ENCODE data around the gene PRODH2. TPM values are rescaled to one million over a fixed set of nuclear protein-coding genes. Genes with fewer than 3 reads are reported as not detected.
A peak's percentile ranks its signal among the peaks of the same experiment; 100 is the strongest.

The PRODH2 gene
- total RNA-seq, 2 experiments from 2014 or later: not detected

DNA sequence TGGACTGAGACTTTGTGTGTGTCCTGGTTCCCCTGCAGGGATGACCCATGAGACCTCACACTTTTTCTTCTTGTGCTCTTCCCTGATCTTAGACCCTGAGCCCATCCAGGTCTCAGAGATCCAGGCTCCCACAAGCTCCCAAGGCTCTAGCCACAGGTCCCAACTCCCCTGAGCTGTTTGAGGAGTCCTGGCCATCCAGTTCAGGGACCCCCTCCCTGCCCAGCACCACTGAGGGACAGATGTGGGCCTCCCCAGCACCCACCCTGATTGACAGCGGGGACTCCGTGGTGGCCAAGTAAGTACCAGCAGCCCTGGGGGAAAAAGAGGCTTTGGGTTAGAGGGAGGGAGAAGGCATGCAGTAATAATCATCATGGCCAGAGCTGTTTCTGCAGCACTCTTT lies 52.9 kb downstream of the PRODH2 start:
- peak overlapping the region; percentile 89 for H3K4me3 Mint-ChIP-seq
- peak overlapping the region; percentile 36 for H3K27ac Mint-ChIP-seq
- H3K9me3 Mint-ChIP-seq (ENCODE audit: low read depth): no peaks in the 10 kb centered on the region
- H3K27me3 Mint-ChIP-seq: no peaks in the 10 kb centered on the region
- H3K36me3 Mint-ChIP-seq: peaks cover 31% of the 10 kb centered on the region
- H3K4me1 Mint-ChIP-seq: peaks cover 29% of the 10 kb centered on the region
- DNase-seq: no peak
- ATAC-seq: no peak
- CTCF ChIA-PET: interaction anchor here (1.3 to 1.4 kb wide), 2 partner anchors 19 to 60 kb away, joined by 3 to 4 read pairs; no protein-coding TSS in a partner anchor

DNA sequence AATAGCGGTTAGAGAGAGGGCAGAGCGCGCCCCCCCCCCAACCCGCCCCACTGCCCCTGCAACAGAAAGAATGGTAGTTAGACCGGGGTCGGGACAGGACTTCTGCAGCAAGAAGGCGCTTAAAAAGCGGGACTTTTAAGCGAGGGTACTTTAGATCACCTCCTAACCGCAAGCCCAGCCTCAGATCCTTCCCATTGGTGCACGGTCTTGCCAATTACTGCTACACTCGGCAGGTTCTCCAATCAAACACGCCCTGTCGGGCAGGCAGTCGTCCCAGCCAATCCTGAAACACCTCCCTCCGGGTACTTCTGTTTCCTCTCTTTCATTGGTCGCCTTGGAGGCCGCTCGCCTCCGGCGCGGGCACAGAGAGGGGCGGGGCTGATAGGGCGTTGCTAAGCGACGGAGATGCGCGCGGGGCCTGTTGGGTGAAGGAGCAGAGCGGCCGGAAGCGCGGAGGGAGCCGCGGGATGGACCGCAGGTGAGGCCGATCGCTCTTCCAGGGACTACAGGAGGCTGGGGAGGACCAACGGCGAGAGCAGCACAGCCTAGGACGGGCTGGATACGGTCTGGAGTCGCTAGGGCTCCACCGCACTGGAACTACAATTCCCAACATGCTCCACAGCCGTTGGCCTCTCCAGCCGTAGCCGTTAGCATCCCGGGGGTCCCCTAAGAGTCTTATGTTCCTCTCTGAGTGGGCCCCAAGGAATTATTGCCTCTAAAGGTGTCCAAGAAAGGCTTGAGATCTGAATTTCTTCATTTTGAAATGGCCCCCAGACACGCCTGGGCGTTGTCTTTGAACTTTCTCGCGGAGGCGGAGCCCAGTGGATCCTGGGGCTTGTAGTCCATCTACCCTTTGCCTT lies 54.7 kb downstream of the PRODH2 start, which contains the start of gene PROSER3:
PROSER3 (plus strand) TSS at position 428 of the 860 bp plus-strand sequence; CDS start at position 468, 40 bp downstream.
- Mint-ChIP-seq H3K4me3 (peak within 1 kb of the TSS; percentile 89), H3K36me3 (peaks cover 29% of the 10 kb centered on the region), H3K4me1 (peaks cover 29% of the 10 kb centered on the region), H3K27ac (peak within 1 kb of the TSS; percentile 94), H3K27me3 (no peaks in the 10 kb centered on the region), H3K9me3 (ENCODE audit: low read depth) (no peaks in the 10 kb centered on the region)
- ATAC-seq (peak; percentile 98), DNase-seq (peak; percentile 100)
- CTCF ChIA-PET: interaction anchor here (0.9 to 1.0 kb wide), 2 partner anchors 10 to 18 kb away, joined by 3 to 5 read pairs; partner anchors contain the start of gene LIN37

DNA sequence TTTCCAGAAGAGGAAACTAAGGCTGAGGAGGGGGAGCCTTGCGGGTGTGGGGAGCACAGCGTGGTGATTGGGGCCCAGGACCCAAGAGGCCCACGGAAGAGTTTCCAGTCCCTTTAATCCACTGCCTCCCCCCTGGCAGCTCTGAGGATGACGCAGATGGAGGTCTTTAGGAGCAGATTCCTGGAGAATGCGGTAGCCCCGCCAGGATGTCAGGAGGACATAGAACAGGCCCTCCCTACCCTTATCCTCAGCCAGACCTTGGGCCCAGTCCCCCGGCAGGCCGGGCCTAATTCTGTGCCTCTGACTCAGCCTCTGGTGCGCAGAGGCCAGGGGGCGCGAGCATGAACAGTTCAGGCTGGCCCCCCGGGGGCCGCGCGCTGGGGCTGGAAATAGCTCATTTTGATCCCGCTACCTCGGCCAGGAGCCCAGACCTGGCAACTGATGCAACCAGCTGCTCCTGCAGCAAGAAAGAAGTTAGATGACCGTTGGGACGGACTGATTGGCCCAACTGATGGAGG lies 55.4 kb downstream of the PRODH2 start:
- Mint-ChIP-seq H3K27me3 (no peaks in the 10 kb centered on the region), H3K9me3 (ENCODE audit: low read depth) (no peaks in the 10 kb centered on the region), H3K4me3 (peak overlapping the region; percentile 89), H3K27ac (peak overlapping the region; percentile 94), H3K4me1 (peaks cover 29% of the 10 kb centered on the region), H3K36me3 (peaks cover 29% of the 10 kb centered on the region)
- DNase-seq: peak; percentile 60
- ATAC-seq: peak; percentile 5
- CTCF ChIA-PET: interaction anchor here (0.9 to 1.0 kb wide), 2 partner anchors 10 to 17 kb away, joined by 3 to 5 read pairs; partner anchors contain the start of gene LIN37

DNA sequence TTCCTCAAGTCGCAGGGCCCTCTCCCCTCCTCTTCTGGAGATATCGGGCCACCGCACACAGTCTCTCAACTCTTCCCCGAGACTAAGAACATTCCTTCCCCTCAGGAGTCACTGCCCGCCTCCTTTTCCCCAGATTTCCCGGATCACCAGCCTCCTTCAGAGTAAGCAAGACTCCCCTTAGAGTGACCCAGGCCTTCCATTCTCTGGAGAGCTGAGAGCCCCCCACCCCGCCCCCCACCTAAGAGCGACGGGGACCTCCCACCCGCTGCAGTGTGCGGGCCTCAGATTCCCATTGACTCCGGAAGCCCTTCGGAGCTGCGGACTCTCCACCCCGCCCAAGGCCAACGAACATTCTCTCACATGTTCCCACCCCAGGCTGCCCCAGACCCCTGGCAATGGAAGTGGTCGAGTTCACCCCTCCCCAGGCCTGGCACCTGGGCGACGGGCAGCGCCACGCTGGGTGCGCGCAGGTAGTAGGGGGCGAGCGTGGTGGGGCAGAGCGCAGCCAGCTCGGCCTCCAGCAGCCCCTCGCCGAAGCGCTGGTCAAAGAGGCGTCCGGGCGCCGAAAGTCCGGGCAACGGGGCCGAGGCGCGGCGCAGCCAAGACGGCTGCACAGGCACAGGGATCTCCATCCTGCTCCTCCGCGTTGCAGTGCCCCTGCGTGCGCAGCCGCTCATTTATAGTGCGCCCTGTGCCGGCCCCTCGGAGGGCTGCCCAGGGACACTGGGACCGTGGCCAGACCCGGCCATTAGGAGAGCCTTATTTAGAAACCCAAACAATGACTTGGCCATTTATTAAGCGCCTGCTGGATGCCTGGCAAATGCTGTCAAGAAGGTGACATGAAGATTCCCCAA lies 56.0 kb downstream of the PRODH2 start, which contains the start of gene HSPB6:
HSPB6 (minus strand) TSS at position 653 of the 854 bp plus-strand sequence; CDS start at position 632, 21 bp downstream.
- no peaks in the 10 kb centered on the region for H3K9me3 Mint-ChIP-seq (ENCODE audit: low read depth)
- H3K36me3 Mint-ChIP-seq: peaks cover 24% of the 10 kb centered on the region
- H3K4me3 Mint-ChIP-seq: peak within 1 kb of the TSS; percentile 89
- peak within 1 kb of the TSS; percentile 94 for H3K27ac Mint-ChIP-seq
- CTCF ChIA-PET: interaction anchor here (0.9 to 1.3 kb wide), 3 partner anchors 9 to 38 kb away, joined by 3 to 5 read pairs (median 3); partner anchors contain the start of gene LIN37
- DNase-seq: peak; percentile 40
- ATAC-seq: no peak
- H3K27me3 Mint-ChIP-seq: no peaks in the 10 kb centered on the region
- H3K4me1 Mint-ChIP-seq: peaks cover 29% of the 10 kb centered on the region

DNA sequence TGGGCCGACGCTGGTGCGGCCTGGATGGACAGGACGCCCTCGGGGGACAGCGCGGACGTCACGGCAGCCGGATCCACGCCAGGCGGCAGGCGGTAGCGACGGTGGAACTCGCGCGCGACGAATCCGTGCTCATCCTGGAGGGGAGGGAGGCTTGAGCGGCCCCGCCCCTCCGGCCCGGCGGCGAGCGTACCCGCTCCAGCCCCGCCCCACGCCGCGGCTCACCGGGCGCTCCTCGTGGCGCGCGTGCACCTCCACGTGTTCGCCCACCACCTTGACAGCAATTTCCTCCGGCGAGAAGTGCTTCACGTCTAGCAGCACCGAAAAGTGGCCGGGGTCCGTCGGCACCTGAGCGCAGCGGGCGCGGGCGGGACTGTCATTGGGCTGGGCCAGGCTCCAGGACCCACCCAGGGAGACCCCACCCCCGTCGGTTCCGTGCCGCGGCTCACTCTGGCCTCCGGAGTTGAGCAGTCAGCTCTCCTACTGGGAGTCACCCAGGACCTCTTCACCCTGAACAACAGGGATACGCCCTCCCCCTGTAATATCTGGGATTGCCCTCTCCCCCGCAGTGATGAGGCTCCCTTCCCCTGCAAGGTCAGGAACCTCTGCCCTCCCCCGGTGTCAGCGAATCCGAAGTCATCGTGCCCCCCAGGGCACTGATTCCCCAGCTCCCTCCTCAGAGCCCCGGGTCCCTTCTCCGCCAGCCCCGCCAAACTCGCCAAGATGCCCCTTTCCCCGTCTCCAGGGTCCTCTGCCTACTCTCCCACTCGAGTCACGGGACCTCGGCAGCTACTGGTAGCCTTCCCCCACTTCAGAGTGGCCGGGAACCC lies 56.9 kb downstream of the PRODH2 start:
- ATAC-seq (no peak), DNase-seq (peak; percentile 64)
- peaks cover 29% of the 10 kb centered on the region for H3K4me1 Mint-ChIP-seq
- H3K27ac Mint-ChIP-seq: no peak overlapping the region
- no peaks in the 10 kb centered on the region for H3K27me3 Mint-ChIP-seq
- CTCF ChIA-PET: interaction anchor here (1.3 kb wide), 1 partner anchor 37 kb away, joined by 3 read pairs; no protein-coding TSS in a partner anchor
- no peaks in the 10 kb centered on the region for H3K9me3 Mint-ChIP-seq (ENCODE audit: low read depth)
- peak overlapping the region; percentile 17 for H3K4me3 Mint-ChIP-seq
- H3K36me3 Mint-ChIP-seq: peaks cover 21% of the 10 kb centered on the region

DNA sequence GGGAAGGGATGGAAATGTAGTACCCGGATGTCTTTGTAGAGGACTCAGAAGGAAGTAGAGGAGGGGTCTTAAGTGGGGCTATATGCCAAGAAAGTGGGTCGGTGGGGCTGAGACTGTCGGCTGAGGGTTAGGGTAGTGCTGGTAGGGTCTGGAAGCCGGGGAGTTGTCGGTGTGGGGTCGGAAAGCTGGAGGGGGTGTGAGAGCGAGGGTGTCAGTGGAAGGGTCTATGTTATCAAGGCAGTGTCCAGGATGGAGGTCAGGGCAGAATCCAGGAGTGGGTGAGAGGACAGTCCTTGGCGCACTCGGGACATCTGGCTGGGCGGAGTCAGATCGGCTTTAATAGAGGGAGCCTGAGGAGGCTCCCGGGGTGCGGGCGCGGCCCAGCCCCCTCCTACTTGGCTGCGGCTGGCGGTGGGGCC lies 57.5 kb downstream of the PRODH2 start:
- H3K4me1 Mint-ChIP-seq: peaks cover 31% of the 10 kb centered on the region
- CTCF ChIA-PET: no interaction called here
- H3K36me3 Mint-ChIP-seq: peaks cover 15% of the 10 kb centered on the region
- no peaks in the 10 kb centered on the region for H3K9me3 Mint-ChIP-seq (ENCODE audit: low read depth)
- H3K27me3 Mint-ChIP-seq: no peaks in the 10 kb centered on the region
- no peak overlapping the region for H3K4me3 Mint-ChIP-seq
- no peak for DNase-seq
- no peak for ATAC-seq
- no peak overlapping the region for H3K27ac Mint-ChIP-seq

DNA sequence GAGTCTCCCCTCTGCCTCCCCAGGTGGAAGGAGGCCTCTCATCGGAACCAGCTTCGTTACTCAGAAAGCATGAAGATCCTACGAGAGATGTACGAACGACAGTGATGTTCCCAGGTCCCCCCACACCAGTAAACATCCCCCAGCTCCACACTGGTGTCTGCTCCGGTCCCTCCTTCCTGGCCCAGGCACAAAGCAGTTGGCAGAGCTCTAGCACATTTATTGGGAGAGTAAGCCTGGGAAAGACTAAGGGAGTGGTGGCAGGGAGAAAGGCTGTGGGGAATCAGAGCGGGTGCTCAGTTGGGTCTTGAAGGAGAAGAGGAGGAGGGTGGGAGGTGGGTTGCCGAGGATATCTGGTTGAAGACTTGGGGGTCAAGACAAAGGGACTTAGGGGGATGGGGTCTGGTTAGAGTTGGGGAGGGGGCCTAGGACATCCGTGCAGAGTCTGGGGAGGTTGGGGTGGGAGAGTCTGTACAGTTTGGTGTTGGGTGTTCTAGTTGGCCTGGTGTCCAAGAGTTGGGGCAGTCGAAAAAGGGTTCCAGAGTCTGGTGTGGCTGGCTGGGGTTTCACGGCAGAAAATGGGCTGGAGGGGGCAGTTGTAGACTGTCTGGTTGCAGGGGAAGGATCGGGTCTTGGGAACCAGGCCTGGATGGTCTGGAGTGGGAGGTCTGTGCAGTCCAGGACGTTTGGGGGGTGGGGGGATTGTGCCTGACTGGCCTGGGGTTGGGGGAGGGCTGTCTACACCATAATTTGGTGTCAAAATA lies 58.1 kb downstream of the PRODH2 start:
- H3K27ac Mint-ChIP-seq: no peak overlapping the region
- no peaks in the 10 kb centered on the region for H3K9me3 Mint-ChIP-seq (ENCODE audit: low read depth)
- peaks cover 33% of the 10 kb centered on the region for H3K4me1 Mint-ChIP-seq
- no peaks in the 10 kb centered on the region for H3K27me3 Mint-ChIP-seq
- CTCF ChIA-PET: interaction anchor here (0.5 kb wide), 1 partner anchor 62 kb away, joined by 3 read pairs; no protein-coding TSS in a partner anchor
- DNase-seq (peak; percentile 37), ATAC-seq (no peak)
- peaks cover 10% of the 10 kb centered on the region for H3K36me3 Mint-ChIP-seq
- no peak overlapping the region for H3K4me3 Mint-ChIP-seq

DNA sequence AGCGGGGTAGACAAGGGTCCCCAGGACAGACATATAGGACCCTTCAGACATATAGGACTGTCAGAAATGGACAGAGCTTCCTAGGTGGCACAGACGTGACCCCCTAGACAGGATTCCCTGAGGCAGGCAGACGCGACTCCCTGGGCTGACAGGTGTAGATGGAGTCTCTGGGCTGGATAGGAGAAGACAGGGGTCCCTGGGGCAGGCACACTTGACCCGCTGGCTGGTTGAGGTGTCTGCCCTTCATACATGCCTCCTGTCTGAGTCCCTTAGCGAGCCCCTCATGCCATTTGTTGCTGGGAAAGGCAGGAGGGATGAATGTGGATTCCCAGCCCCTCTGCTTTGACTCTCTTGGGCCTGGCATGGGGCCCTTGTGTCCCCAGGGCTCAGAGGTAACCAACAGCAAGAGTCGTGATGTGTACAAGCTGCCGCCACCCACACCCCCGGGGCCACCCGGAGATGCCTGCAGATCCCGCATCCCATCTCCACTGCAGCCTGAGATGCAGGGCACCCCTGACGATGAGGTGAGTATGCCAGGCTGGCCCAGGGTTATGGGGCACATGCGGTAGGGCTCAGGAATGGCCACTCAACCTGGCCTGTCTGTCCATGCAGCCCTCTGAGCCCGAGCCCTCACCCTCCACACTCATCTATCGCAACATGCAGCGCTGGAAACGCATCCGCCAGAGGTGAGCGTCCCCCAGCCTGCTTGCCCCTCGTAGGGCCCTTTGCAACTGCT lies 58.8 kb downstream of the PRODH2 start:
- H3K4me3 Mint-ChIP-seq: no peak overlapping the region
- peaks cover 6% of the 10 kb centered on the region for H3K36me3 Mint-ChIP-seq
- H3K4me1 Mint-ChIP-seq: peaks cover 30% of the 10 kb centered on the region
- H3K27me3 Mint-ChIP-seq: no peaks in the 10 kb centered on the region
- CTCF ChIA-PET: interaction anchor here (0.5 kb wide), 1 partner anchor 61 kb away, joined by 3 read pairs; no protein-coding TSS in a partner anchor
- H3K27ac Mint-ChIP-seq: no peak overlapping the region
- DNase-seq (peak; percentile 38), ATAC-seq (no peak)
- no peaks in the 10 kb centered on the region for H3K9me3 Mint-ChIP-seq (ENCODE audit: low read depth)

DNA sequence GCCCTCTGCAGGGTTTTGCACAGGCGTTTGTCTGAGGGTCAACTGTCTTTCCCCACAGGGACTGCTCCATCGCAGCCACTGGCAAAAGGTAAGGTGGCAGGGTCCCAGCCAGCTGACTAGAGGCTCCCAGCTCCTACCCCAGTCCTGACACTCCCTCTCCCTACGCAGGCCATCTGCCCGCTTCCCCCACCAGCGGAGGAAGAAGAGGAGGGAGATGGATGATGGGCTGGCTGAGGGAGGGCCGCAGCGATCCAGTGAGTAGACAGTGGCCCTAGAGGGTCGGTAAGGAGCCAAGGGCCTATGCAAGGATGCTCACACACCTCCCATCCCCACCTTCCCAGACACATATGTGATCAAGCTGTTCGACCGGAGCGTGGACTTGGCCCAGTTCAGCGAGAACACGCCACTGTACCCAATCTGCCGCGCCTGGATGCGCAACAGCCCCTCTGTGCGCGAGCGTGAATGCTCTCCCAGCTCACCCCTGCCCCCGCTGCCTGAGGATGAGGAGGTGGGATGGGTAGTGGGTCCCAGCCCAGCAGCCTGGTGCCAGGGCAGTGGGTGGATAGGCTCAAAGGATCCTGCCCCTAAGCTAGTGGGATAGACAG lies 59.8 kb downstream of the PRODH2 start:
- CTCF ChIA-PET: no interaction called here
- DNase-seq (peak; percentile 41), ATAC-seq (no peak)
- H3K36me3 Mint-ChIP-seq: peaks cover 5% of the 10 kb centered on the region
- peaks cover 36% of the 10 kb centered on the region for H3K4me1 Mint-ChIP-seq
- H3K27ac Mint-ChIP-seq: no peak overlapping the region
- no peaks in the 10 kb centered on the region for H3K9me3 Mint-ChIP-seq (ENCODE audit: low read depth)
- no peak overlapping the region for H3K4me3 Mint-ChIP-seq
- no peaks in the 10 kb centered on the region for H3K27me3 Mint-ChIP-seq

DNA sequence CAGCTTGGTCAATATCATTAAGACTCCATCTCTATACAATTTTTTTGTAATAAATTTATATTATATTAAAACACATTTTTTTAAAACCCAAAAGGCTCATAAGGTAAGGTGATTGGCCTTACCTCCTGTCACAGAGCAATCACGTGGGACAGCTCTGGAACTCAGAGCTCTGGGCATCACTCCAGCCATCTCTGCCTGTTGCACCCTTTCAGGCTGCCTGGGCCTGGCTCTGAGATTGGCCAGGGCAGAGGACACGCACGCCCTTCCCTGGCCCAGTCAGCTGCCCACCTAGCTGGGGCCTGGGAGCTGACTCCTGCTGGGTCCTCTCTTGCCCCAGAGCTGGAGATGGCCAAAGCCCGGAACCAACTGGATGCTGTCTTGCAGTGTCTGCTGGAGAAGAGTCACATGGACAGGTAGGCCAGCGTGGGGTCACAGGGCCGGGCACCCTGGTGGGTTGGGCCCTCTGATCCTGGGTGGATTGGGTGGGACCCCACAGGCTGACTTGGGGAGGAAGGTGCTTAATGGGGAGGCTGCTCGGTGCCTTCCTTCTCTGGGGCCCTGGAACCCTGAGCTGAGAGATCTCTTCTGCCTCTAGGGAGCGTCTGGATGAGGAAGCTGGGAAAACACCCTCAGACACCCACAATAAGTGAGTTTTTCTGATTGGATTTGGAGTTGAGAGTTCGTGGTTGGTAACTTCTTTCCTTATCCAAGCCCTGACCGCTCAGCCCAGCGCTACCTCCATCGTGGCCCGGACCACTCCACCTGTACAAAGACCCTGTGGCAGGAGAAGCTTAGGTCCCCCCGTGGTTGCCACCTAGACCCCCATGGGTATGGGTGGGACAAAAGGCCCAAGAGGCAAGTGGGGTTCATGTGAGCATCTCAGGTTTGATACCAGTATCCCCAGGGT lies 60.6 kb downstream of the PRODH2 start:
- peaks cover 4% of the 10 kb centered on the region for H3K36me3 Mint-ChIP-seq
- CTCF ChIA-PET: interaction anchor here (1.0 kb wide), 1 partner anchor 12 kb away, joined by 3 read pairs; no protein-coding TSS in a partner anchor
- no peaks in the 10 kb centered on the region for H3K27me3 Mint-ChIP-seq
- no peak overlapping the region for H3K4me3 Mint-ChIP-seq
- H3K4me1 Mint-ChIP-seq: peaks cover 35% of the 10 kb centered on the region
- DNase-seq (peak; percentile 38), ATAC-seq (no peak)
- no peak overlapping the region for H3K27ac Mint-ChIP-seq
- H3K9me3 Mint-ChIP-seq (ENCODE audit: low read depth): no peaks in the 10 kb centered on the region
